ENCODE measurements around the gene CENPX.
A peak's percentile ranks its signal among the peaks of the same experiment; 100 is the strongest.
"Not testable (repeated sequence)": the region's sequence is repeated elsewhere in the genome, so short reads cannot be mapped to it uniquely, and the experiment has no call there.

The CENPX gene

GRCh38 chr17:82038796-82039409, 16.2 kb upstream of the CENPX start:
- DNase-seq: not testable (repeated sequence)

GRCh38 chr17:82037889-82038195, 15.2 kb upstream of the CENPX start:
- DNase-seq: no peak

DNA sequence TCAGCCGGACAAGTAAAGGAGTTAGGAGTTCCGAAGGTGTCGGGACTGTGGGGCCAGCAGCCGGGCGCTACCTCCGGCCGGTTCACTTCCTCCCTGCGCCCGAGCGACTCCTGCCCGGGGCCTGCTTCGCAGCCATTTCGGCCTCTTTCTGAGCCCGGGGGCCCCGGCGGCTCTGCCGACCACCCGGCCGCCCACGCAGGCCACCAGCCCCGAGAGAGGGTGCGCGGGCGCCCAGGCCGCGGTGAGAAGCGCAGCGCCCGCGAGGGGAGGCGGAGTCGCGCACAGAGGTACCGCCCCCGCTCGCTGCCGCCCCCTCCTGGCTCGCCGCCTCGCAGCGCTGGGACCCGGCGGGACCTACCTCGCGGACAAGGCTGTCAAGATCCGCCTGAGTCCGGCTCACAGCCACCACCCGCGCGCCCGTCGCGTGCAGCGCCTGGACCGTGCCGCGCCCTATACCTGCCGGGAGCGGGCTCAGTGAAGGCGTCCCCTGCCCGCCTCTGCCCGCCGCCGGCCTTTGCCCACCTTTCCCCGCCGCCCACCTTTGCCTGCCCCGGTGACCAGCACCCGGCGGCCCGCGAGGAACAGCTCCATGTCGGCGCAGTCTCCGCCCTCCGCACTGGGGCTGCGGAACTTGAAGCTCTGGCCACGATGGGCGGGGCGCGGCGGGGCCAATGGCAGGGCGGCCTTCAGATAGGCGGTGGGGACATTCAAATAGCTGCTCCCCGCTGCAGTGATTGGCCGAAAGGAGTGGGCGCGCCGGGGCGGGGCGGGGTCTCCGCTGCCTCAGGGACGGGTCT, 14.6 kb upstream of the CENPX start, which contains the start of gene DCXR:
TSS of gene DCXR (minus strand) at position 606 of the 797 bp plus-strand sequence. CDS start at position 591, 15 bp downstream.
- DNase-seq: peak; percentile 95

DNA sequence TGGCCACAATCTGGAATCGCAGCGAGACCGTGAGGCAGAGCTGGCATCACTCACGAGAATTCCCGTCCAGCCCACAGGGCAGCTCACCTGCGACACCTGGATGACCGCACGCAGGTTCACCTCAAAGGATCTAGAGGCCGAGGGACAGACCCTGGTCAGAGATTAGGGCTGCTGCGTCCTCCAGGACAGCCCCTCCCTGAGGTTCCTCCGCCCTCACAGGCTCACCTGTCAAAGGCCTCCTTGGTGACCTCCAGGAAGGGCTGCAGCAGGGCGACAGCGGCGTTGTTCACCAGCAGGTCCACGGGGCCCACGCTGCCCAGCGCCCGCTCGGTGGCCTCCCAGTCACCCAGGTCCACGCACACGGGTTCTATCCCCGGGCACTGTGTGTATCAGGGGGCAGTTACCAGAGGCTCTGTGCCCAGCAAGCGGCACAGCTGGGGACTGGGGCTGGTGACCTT, 14.0 kb upstream of the CENPX start:
- DNase-seq: no peak

DNA sequence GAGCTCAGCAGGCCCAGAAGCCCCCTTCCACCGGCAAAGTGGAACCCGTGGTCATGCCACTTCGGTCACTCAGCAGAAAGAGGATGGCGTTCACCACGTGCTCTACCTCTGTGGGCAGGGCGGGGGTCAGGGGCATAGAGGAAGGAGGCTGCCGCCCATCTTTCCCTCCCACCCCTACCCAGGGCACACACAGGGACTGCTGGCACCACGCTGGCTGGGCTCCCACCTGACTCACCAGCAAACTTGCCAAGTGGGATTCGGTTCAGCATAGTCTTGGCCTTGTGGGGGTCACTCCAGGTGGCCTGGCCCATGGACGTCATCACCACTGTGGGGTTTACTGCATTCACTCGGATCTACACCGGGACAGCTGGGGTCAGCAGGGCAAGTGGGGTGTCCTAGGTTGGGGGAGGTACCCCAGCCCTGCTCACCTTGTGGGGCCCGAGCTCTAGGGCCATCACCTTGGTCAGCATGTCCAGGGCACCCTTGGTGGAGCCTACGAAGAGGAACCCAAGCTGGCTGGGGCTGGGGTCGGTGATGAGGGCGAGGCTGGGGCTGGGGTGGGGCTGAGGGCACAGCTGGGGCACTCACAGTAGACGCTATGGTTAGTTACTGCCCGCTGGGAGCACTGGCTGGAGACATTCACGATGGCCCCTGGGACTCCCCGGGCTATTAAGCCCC, 13.4 kb upstream of the CENPX start:
- DNase-seq: no peak

- no peak for DNase-seq
Measured at GRCh38 chr17:82035488-82035887, 12.8 kb upstream of the CENPX start.

DNA sequence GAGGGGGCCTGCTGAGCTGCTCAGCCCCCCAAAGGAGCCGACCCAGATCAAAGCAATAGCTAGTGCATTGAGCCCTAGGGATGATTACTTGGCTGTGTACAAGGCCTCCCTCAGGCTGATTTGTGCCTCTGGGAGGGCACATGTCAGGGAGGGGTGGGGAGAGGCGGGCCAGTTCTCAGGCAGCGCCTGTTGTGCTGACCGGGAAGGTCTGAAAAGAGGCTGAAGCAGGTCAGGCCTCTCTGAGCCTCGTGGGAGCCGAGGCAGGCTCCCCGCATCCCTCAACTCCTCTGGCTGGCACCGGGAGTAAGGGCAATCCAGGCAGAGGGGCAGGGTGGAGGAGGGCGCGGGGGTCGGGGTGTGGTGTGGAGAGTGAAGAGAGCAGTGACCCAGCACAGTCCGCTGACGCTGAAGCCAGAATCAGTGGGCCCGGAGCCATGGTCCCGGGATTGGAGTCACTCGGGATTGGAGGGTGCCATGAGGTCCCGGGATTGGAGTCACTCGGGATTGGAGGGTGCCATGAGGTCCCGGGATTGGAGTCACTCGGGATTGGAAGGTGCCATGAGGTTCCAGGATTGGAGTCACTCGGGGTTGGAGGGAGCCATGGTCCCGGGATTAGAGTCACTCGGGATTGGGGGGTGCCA, 11.8 kb upstream of the CENPX start:
- no peak for DNase-seq

DNA sequence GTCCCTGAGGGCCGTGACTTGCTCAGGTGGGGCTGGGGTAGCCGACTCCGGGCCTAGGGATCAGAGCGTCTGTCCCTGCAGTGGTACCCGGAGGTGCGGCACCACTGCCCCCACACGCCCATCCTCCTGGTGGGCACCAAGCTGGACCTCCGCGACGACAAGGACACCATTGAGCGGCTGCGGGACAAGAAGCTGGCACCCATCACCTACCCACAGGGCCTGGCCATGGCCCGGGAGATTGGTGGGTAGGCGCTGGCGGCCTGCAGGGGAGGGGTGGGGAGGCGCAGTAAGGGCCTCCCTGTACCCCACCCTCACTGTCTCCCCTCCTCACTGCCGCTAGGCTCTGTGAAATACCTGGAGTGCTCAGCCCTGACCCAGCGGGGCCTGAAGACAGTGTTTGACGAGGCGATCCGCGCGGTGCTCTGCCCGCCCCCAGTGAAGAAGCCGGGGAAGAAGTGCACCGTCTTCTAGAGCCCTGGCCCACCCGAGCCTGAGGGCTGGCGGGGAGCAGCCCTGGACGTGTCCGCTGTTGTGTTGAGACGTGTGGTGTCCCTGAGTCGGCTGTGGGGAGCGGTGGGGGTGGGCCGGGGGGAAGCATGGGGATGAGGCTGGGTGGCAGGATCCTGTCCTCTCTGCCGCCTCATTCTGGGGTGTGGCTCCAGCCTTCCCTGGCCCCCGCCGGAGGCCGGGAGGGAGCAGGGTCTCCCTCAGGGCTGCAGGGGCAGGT, 10.8 kb upstream of the CENPX start:
- DNase-seq: no peak

DNA sequence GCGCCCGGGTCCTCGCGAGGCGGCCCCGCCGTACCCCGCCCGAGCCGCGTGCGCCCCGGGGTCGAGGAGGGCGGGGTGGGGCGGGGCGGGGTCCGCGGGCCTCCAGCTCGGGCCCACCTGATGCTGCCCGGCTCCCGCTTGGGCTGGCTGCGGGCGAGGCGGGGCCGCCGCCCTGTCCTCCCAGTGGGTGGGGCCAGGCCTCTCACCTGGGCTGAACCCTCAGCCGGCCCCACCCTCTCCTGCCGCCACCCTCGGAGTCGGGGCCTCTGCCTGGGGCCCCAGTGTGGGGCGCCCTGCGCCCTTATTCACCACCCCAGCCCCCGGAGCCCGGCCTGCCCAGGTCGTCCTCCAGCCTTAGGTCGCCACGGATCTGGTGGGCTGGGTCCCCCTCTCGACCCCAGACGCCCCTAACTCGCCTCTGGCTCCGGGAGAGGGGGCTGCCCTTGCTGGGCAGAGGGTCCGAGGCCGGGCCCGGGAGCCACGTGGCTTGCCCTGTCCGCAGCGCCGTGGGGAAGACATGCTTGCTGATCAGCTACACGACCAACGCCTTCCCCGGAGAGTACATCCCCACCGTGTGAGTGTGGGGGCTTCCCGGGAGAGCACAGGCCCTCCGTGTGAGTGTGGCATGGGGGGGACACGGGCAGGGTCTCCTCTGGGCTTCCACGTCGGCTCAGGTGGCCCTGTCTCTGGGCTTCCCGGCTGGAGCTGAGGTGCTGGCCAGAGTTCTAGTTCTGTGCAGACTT, 9.4 kb upstream of the CENPX start:
- peak; percentile 42 for DNase-seq

DNA sequence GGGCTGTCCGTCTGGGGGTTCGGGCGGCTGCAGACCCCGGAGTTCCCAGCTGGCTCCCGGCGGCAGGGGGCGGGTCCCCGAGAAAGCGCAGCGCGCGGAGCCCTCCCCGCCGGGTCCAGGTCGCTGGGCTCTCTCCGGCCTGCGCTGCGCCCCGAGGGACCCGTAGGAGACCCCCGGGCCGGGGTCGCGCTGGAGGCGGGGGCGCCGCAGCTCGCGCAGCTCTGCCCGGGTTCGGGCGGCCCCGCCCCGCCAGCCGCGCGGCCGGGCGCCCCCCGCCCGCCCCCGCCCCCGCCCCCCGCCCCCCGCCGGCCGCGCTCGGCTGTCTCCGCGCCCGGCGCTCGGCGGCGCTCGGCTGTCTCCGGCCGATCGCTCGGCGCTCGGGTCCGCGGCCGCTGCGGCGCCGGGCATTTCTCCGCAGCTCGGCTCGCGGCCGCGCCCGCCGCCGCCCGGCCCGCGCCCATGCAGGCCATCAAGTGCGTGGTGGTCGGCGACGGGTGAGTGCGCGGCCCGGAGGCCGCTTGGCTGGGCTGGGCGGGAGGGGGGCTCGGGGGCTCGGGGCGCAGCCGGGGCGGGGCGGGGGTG, 8.7 kb upstream of the CENPX start, which contains the start of gene RAC3:
TSS of gene RAC3 (plus strand) at position 376 of the 582 bp plus-strand sequence. CDS start at position 460, 84 bp downstream.
- DNase-seq: peak; percentile 44

GRCh38 chr17:82030470-82031302, 8.0 kb upstream of the CENPX start:
- peak; percentile 69 for DNase-seq

GRCh38 chr17:82029990-82030469, 7.4 kb upstream of the CENPX start:
- no peak for DNase-seq

- DNase-seq: no peak
Measured at GRCh38 chr17:82029391-82029790, 6.7 kb upstream of the CENPX start.

DNA sequence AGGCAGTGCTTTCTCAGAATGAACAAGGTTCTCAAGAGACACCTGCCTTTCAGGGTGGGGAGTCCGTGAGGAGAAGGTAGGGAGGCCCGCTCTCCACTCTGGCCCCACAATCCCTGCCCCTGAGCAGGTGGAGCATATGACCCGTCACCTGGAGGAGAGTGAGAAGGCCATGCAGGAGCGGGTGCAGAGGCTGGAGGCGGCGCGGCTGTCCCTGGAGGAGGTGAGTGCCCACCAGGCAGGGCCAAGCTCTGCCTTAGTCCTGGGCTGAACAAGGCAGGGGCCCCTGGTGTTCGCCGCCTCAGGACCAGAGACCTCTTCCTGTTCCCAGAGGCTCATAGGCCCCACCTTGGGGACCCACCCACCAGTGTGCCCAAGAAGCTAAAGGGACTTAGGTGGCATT, 6.3 kb upstream of the CENPX start:
- no peak for DNase-seq

DNA sequence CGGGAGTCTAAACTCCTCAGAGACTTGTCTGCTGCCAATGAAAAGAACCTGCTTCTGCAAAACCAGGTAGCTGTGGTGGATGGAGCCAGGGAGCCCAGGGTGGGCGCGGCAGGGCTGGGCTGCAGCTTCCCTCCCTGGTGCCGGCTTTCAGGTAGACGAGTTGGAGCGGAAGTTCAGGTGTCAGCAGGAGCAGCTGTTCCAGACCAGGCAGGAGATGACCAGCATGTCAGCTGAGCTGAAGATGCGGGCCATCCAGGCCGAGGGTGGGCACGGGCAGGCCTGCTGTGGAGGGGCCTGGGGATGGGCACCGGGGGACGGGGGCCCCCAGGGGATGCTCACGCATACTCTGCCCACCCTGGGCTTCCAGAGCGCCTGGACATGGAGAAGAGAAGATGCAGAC, 5.6 kb upstream of the CENPX start:
- no peak for DNase-seq

DNA sequence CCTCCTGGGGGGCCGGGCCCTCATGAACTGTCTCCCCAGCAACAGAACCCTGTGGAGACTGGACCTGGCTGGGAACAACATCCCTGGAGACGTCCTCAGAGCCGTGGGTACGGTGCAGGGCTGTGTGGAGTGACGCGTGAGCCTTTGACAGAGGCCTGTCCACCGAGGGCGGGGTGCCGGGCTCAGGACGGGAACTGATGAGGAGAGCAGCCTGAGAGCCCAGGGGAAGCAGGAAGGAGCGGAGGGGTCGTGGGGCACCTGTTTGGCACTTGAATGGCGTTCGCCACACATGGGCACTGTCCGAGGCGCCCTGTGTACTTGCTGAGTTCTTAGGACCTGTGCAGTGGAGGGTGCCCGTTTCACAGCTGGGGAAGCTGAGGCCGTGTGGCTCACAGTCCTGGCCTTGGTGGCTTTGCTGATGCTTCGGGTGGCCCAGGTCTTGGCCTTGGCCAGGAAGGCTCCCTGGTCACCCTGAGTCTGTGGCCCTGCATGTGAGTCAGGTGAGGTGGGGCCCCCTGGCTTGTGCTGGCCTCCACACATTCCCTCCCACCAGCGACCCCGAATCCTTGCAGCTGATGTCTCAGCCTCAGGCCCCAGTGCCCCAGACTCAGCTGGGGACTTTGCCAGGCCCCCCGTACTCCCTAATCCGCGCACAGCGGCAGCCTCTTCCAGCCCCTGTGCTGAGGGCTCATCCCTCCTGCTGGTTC, 2.9 kb upstream of the CENPX start:
- no peak for DNase-seq

GRCh38 chr17:82024859-82025258, 2.2 kb upstream of the CENPX start:
- DNase-seq: no peak

DNA sequence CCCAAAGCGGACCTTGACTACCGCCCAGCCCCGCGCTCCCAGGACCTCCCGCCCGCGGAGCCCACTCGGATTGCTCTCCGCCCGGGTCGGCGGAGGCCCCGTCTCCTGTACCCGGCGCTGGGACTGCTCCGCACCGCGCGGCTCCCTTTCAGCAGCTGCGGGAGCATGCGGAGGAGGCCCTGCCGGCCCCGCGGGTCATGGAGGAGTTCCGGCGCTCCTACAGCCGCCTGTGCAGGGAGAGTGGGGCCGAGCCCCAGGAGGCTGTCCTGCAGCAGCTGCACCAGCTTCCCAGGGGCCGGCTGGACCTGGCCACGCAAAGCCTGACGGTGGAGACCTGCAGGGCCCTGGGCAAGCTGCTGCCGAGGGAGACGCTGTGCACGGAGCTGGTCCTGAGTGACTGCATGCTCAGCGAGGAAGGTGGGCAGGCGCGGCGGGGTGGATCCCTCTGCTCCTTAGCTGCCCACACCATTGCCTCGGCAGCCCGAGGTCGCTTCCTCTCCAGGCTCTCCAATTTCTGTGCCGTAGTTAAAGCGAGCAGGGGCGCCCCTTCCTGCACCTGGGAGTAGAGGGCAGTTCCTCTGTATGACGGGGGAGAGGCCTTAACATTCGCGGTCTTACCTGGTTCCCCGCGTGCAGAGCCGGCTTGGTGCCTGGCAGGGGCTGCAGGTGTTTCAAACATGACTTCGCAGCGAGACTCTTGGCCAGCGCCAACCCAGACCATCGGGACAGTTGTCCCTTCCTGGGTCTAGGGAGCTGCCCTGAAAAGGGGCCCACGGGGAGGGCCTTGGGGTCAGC, 966 bp upstream of the CENPX start:
- no peak for DNase-seq

- peak; percentile 98 for DNase-seq
Measured at GRCh38 chr17:82022981-82023446, 336 bp upstream of the CENPX start, which contains the start of gene LRRC45. TSS of gene LRRC45 (plus strand) at chr17:82023305. CDS start at chr17:82023644, 339 bp downstream.

Data from NCI-H1105 (cell line).